ENCODE results near the gene BUB1B. TPM values are rescaled to one million over a fixed set of nuclear protein-coding genes. Genes with fewer than 3 reads are reported as not detected.
"Not testable (repeated sequence)": the region's sequence is repeated elsewhere in the genome, so short reads cannot be mapped to it uniquely, and the experiment has no call there.

The BUB1B gene
- total RNA-seq, 1 donor from 2014 or later, result 96.6 TPM

DNA sequence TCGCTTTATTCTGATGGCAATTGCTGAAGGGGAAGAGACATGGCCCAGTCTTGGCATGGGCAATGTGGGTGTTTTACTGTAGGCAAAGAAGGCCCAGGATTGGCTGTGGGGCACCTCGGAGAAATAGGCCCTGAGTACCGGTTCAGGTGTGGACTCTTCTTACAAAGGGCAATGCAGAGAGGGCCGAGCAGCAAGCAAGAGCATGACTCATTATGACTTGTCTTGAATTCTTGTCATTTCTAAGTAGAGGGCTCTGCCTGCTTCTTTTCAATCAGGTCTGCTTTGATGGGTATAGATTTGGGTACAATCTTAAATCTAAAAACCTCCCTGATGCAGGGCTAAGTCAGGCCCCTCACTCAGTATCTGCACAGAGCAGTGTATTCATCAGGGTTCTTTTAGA, 14.8 kb upstream of the BUB1B start:
- no peak for TF ChIP-seq CTCF (conservative IDR thresholded peaks at IDR 0.05)
- no peak for DNase-seq (ENCODE audit: low read depth, low spot score)
- Mint-ChIP-seq H3K36me3 (ENCODE audit: low read depth) (no peaks in the 10 kb centered on the region), H3K27me3 (ENCODE audit: low read depth) (no peaks in the 10 kb centered on the region), H3K4me1 (no peaks in the 10 kb centered on the region), H3K4me3 (no peak overlapping the region), H3K9me3 (no peaks in the 10 kb centered on the region), H3K27ac (ENCODE audit: unreplicated experiment) (no peak overlapping the region)

DNA sequence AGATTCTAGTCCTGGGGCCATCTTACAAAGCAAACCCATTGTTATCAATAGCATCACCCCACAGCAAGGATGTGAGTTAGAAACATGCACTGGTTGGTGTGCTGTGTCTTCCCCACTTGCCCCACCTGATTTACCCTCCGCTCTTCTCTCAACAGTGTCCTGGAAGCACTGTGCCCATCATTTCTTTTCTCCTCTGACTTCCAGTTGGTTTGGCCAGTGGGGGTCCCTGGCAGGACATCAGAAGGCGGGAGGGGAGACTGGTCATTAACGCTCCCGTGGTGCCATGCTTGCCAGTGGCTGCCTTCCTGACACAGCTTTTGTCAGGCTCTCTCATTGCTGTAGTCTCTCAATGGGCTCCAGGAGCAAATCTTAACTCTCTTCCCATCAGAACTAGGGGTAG, 11.5 kb upstream of the BUB1B start:
- no peak for TF ChIP-seq CTCF (conservative IDR thresholded peaks at IDR 0.05)
- DNase-seq (ENCODE audit: low read depth, low spot score), result no peak
- Mint-ChIP-seq H3K4me1 (no peaks in the 10 kb centered on the region), H3K27ac (ENCODE audit: unreplicated experiment) (no peak overlapping the region), H3K27me3 (ENCODE audit: low read depth) (no peaks in the 10 kb centered on the region), H3K36me3 (ENCODE audit: low read depth) (no peaks in the 10 kb centered on the region), H3K4me3 (no peak overlapping the region), H3K9me3 (no peaks in the 10 kb centered on the region)

- Mint-ChIP-seq H3K27me3 (ENCODE audit: low read depth) (no peaks in the 10 kb centered on the region), H3K9me3 (no peaks in the 10 kb centered on the region), H3K27ac (ENCODE audit: unreplicated experiment) (peak overlapping the region; percentile 48), H3K4me3 (no peak overlapping the region), H3K4me1 (no peaks in the 10 kb centered on the region), H3K36me3 (ENCODE audit: low read depth) (no peaks in the 10 kb centered on the region)
- no peak for TF ChIP-seq CTCF (conservative IDR thresholded peaks at IDR 0.05)
- DNase-seq (ENCODE audit: low read depth, low spot score), result no peak
Measured at GRCh38 chr15:40150163-40150925, 10.5 kb upstream of the BUB1B start.

DNA sequence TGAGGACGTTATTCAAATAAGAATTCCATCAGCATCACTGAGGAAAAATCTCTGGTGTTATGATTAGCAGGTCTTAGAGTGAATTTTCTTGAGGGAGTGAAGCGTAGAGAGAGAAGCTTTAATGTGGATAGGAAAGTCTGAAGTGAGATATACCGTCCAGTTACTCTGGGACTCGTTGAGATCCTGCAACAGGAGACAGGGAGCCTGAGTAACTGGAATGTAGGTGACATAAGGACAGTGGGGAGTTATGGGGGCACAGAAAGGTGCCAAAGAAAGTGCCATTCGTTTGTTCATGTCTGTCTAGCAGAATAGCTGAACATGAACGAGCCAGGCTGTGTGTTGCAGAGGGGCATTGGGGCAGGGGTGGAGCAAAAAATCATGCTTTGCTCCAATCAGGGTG, 9.4 kb upstream of the BUB1B start:
- H3K4me3 Mint-ChIP-seq, result no peak overlapping the region
- no peaks in the 10 kb centered on the region for H3K27me3 Mint-ChIP-seq (ENCODE audit: low read depth)
- H3K4me1 Mint-ChIP-seq, result no peaks in the 10 kb centered on the region
- no peaks in the 10 kb centered on the region for H3K9me3 Mint-ChIP-seq
- TF ChIP-seq CTCF (conservative IDR thresholded peaks at IDR 0.05), result no peak
- H3K27ac Mint-ChIP-seq (ENCODE audit: unreplicated experiment), result no peak overlapping the region
- no peaks in the 10 kb centered on the region for H3K36me3 Mint-ChIP-seq (ENCODE audit: low read depth)
- DNase-seq (ENCODE audit: low read depth, low spot score), result no peak

GRCh38 chr15:40151991-40152390, 8.9 kb upstream of the BUB1B start:
- Mint-ChIP-seq H3K9me3 (no peaks in the 10 kb centered on the region), H3K4me1 (no peaks in the 10 kb centered on the region), H3K4me3 (no peak overlapping the region), H3K27ac (ENCODE audit: unreplicated experiment) (no peak overlapping the region), H3K36me3 (ENCODE audit: low read depth) (no peaks in the 10 kb centered on the region), H3K27me3 (ENCODE audit: low read depth) (no peaks in the 10 kb centered on the region)
- no peak for TF ChIP-seq CTCF (conservative IDR thresholded peaks at IDR 0.05)
- no peak for DNase-seq (ENCODE audit: low read depth, low spot score)

GRCh38 chr15:40154821-40155220, 6.0 kb upstream of the BUB1B start:
- not testable (repeated sequence) for H3K4me3 Mint-ChIP-seq; H3K4me1 Mint-ChIP-seq; H3K27me3 Mint-ChIP-seq (ENCODE audit: low read depth); H3K36me3 Mint-ChIP-seq (ENCODE audit: low read depth); H3K27ac Mint-ChIP-seq (ENCODE audit: unreplicated experiment); DNase-seq (ENCODE audit: low read depth, low spot score); H3K9me3 Mint-ChIP-seq
